Measurements from ENCODE around the gene KRT84.

DNA sequence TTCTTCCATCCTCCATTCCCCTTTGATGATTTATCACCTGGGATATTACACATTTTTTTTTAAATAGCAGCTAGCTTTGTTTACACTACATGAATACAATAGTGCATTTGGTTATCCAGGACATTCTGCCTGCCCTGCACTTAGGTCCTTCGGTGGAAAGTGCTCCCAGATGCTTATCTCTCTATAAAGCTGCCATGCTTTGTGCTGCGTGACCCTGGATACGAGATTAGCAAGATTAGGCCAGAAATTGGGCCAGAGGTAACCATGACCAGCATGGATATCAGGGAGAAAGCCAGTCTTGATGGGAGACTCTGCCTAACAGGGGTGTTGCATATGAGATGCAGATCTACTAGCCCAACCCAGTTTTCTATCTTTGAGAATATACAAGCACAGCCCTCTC, 52.1 kb downstream of the KRT84 start:
- TF ChIP-seq POLR2AphosphoS5 (IDR thresholded peaks at IDR 0.05; ENCODE audit: low read depth, low read length) (no peak), POLR2A (IDR thresholded peaks at IDR 0.05; ENCODE audit: low read depth, low read length) (no peak), TAF1 (IDR thresholded peaks at IDR 0.05; ENCODE audit: borderline replicate concordance, low read depth, low read length) (no peak)
